ENCODE results near the gene LLCFC1.

DNA sequence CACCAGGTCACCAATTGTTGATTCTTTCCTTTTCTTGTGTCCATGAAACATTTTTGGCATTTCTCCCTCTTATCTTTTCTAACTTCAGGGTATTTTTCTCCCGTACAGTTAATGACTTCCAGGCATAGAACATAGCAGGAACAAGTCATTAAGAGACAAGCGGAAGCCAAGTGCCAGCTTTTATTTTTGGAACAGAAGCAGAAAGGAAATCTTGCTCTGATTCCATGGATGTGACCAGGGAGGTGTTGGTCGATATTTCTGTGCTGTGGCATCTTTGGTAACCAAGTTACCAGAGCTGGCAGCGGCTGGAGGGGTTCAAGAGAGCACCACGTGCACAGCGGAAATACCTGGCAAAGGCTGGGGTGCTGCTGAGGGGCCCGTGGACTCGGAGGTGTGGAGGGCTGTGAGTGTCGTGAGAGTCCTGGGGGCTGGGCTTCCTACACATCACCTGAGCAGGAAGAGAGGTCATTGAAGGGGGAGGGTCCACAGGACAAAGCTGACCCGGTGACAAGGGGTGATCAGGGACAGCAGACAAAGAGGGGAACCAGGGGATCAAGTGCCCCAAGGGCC lies 1.8 kb downstream of the LLCFC1 start:
- TF ChIP-seq, protein P1, sequence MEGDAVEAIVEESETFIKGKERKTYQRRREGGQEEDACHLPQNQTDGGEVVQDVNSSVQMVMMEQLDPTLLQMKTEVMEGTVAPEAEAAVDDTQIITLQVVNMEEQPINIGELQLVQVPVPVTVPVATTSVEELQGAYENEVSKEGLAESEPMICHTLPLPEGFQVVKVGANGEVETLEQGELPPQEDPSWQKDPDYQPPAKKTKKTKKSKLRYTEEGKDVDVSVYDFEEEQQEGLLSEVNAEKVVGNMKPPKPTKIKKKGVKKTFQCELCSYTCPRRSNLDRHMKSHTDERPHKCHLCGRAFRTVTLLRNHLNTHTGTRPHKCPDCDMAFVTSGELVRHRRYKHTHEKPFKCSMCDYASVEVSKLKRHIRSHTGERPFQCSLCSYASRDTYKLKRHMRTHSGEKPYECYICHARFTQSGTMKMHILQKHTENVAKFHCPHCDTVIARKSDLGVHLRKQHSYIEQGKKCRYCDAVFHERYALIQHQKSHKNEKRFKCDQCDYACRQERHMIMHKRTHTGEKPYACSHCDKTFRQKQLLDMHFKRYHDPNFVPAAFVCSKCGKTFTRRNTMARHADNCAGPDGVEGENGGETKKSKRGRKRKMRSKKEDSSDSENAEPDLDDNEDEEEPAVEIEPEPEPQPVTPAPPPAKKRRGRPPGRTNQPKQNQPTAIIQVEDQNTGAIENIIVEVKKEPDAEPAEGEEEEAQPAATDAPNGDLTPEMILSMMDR (conservative IDR thresholded peaks at IDR 0.05; ENCODE audit: low read length): no peak
- TF ChIP-seq EZH2phosphoT487 (IDR thresholded peaks at IDR 0.05; ENCODE audit: borderline replicate concordance, low read depth, low read length): no peak

All from OCI-LY7 (cell line).